HPDE6-E6E7 (cell line): ENCODE data around the gene VWA2.
A peak's percentile ranks its signal among the peaks of the same experiment; 100 is the strongest.

Experiments used
- DNase-seq: peaks from one replicate; pipeline ENCODE4 v3.0.0; 2011; ENCODE audit warnings: missing footprints; ENCODE audit errors: extremely low spot score

Gene VWA2

DNA sequence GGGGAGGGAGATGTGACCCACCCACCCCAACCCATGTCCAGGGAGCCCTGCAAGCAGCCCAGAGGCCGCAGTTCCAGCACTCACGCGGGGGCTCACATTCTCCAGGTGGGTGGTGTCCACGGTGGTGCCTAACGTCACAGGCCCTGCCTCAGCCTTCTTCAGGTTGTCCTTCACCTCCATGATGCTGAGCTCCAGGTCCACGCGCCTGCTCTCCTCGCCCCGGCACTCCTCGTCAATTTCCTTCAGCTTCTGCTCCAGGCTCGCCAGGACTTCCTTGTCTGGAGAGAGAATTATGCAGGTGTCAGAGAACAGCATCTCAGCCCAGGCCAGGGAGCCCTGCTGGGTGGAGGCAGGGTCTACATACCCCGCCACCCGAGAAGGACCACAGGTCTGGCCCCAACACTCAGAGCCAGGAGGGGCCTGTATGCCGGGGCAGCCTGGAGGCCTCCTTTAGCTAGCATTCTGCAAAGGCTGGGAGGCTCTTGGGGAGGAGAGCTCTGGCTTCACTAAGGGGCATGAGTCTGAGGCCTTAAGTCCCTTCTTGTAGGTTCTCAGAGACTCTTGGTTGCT, 58.2 kb downstream of the VWA2 start:
- no peak for DNase-seq

GRCh38 chr10:114300036-114300645, 61.1 kb downstream of the VWA2 start:
- no peak for DNase-seq

GRCh38 chr10:114301177-114301576, 62.1 kb downstream of the VWA2 start:
- DNase-seq = peak; percentile 86

GRCh38 chr10:114301951-114302710, 63.1 kb downstream of the VWA2 start:
- DNase-seq = no peak

- DNase-seq = no peak
Measured at GRCh38 chr10:114303556-114303955, 64.5 kb downstream of the VWA2 start.

DNA sequence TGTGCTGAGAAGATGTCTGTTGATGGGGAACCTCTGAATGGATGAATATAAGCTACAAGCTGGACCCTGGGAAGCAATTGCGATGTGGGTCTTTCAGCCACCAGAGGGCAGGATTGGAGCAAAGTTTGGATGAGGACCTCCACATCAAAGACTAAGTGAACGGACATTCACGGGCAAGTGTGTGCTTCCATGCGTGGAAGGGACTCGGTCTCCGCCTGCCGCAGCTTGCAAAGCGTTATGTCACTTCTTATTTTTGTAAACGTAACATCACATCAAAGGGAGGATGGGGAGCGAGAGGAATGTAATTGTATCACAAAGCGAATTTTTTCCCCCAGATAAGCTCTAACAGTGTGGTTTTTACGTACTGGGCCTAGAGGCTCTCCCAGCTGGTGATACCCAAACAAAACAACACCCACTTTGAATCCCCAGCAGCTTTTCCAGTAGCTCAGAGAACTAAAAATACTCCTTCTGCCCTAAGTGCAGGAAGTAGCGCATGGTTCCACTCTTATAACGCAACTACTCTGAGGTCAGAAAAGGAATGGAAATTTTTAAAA, 65.0 kb downstream of the VWA2 start:
- DNase-seq = peak; percentile 46

DNA sequence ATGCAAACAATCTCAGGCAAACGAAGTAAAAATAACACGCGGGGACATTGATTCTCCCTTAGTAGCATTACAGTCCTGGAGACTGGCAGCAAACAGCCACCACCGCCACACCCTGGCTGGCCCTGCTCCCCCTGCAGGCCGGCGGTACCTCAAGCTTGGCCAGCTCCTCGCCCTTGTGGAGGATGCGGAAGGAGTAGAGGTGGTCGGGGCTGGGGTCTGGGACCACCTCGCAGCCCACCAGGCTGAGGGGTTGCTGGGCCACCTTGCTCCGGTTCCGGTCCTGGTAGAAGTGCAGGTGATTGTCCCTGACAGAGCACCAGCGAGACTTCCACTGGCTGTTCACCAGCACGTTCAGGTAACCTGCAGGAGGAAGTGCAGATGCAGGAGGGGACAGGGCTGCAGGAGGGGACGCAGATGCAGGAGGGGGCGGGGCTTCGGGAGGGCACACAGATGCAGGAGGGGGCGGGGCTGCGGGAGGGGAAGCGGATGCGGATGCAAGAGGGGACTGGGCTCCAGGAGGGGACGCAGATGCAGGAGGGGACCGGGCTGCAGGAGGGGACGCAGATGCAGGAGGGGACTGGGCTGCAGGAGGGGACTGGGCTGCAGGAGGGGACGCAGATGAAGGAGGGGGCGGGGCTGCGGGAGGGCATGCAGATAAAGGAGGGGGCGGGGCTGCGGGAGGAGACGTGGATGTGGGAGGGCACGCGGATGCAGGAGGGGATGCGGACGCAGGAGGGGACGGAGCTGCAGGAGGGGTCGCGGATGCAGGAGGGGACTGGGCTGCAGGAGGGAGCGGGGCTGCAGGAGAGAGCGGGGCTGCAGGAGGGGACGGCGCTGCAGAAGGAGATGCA, 65.7 kb downstream of the VWA2 start:
- DNase-seq = no peak

DNA sequence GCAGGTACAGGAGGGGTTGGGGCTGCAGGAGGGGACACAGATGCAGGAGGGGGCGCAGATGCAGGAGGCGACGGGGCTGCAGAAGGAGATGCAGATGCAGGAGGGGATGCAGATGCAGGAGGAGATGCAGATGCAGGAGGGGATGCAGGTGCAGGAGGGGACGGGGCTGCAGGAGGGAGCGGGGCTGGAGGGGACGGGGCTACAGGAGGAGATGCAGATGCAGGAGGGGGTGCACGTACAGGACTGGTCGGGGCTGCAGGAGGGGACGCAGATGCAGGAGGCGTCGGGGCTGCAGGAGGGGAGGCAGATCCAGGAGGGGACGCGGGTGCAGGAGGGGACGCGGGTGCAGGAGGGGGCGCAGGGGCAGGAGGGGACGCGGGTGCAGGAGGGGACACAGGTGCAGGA, 66.5 kb downstream of the VWA2 start:
- DNase-seq = no peak

DNA sequence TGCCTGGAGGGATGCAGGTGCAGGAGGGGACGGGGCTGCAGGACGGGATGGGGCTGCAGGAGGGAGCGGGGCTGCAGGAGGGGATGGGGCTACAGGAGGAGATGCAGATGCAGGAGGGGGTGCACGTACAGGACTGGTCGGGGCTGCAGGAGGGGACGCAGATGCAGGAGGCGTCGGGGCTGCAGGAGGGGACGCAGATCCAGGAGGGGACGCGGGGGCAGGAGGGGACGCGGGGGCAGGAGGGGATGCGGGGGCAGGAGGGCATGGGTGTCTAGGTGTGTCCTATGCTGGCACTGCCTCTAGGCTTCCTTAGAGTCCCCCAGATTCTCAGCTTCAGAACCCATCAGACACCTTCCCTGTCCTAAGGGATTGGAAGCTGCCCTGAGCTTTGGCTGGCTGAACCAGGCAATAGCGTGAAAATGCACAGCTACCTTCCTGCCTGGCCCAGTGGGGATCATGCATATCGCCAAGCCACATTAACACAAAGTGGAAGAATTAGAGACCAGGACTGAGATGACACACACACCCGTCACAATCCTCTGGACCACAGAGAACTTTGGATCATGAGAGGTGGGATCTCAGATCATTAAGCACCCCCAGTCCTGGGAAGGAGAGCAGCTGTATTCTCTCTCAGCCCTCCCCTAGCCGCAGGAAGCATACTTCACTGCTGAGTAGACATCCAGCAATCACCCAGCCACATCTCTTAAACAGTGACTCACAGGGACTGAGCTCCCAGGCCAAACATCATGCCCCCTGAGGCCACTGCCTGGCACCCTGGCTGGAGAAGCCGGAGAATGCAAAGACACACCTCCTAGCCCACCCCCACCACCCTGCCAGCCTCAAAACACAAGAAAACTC, 67.3 kb downstream of the VWA2 start:
- peak; percentile 90 for DNase-seq

DNA sequence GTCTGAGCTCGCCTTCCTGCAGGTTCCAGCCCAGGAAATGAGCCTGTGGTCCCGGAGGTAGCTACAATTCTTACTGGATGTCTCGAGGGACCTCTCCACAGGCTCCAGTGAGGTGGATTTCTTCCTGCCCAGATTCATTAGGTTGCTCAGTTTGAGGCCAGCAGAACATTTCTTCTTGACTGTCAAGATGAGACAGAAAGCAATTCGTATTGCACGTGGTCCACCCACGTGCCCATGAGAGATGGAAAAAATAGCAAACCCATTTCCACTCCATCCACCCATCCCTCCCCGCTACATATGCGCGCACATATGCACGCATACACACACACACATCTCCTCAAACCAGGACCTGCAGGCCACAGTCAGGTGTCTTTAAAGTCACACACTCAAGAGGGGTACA, 68.7 kb downstream of the VWA2 start:
- no peak for DNase-seq

- no peak for DNase-seq
Measured at GRCh38 chr10:114308531-114309363, 69.7 kb downstream of the VWA2 start.

DNA sequence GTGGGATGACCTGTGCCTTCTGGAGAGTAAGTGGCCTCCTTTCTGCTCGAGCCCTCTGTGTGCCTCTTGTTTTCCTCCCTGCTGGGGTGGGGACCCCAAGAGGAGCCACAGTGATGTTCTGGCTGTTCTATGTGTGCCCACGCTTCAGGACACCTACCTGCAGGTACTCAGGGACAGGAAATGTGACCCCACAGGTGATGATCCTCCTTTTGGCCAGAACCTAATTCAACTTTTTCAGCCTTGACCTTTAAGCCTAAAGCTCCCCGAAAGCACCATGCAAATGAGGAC, 70.3 kb downstream of the VWA2 start:
- no peak for DNase-seq

GRCh38 chr10:114310346-114310745, 71.3 kb downstream of the VWA2 start:
- DNase-seq = no peak

- no peak for DNase-seq
Measured at GRCh38 chr10:114311023-114311422, 72.0 kb downstream of the VWA2 start.

GRCh38 chr10:114311496-114312209, 72.6 kb downstream of the VWA2 start:
- no peak for DNase-seq

- no peak for DNase-seq
Measured at GRCh38 chr10:114313139-114313538, 74.1 kb downstream of the VWA2 start.

DNA sequence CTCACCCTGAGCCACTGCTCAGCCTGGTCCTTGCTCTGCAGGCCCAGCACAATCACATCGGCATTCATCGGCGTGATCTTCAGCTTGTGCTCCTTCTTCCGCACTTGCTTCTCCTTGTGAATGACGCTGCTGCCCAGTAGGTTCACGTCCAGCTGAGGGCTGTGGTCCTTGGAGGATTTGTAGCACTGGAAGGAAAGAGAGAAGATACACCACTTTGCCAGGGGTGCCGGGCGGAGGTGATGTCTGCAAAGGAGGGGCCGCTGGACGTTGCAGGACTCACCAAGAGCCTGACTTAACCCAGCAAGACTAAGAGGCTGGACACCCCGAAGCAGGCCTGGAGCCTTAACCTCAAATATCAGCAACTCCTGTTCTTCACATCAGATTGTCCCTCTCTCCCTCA, 74.8 kb downstream of the VWA2 start:
- DNase-seq = no peak

GRCh38 chr10:114315566-114316420, 76.7 kb downstream of the VWA2 start:
- DNase-seq = no peak

DNA sequence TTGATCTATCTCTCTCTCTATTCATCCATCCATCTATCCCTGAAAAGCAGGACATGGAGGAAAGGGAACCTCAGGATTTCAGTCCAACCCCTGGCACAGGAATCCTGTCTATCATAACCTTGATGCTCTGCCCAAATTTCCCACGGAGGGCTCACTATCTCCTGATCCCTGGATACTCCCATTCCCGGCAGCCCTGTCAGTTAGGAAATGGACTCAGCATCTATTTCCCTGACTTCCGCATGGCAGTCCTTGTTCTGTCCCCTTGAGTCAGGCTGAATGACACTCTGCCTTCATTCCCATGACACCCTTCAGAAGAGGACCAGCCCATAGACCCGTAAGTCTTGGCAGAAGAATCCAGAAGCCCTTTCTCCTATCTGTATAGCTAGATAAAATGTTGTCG, 77.7 kb downstream of the VWA2 start:
- no peak for DNase-seq
